MM.1S (cell line): Measurements from ENCODE around the gene SLC9A3.

Experiments used
- DNase-seq: peaks from one replicate; pipeline ENCODE4 v3.0.0-alpha.2; 2015
- H2AFZ ChIP-seq: fragments of 300-600 bp; sonication (generic); 2 replicates; pipeline ENCODE4 v1.6.0; 2016; ENCODE audit warnings: antibody characterized with exemption, low read length
- H3F3A ChIP-seq: fragments of 300-600 bp; sonication (generic); 2 replicates; pipeline ENCODE4 v1.6.1; 2016; ENCODE audit warnings: mild to moderate bottlenecking, antibody characterized with exemption, low read length, moderate library complexity, mixed read lengths; ENCODE audit not compliant: insufficient read depth
- H3K27ac ChIP-seq: fragments of 300-600 bp; sonication (generic); 2 replicates; pipeline ENCODE4 v1.5.1; 2016; ENCODE audit warnings: mild to moderate bottlenecking, low read length
- H3K27me3 ChIP-seq: fragments of 300-600 bp; sonication (generic); replicated peaks from 2 replicates; pipeline ENCODE4 v1.6.0; 2016; ENCODE audit warnings: low read length; ENCODE audit not compliant: insufficient read depth
- H3K36me3 ChIP-seq: fragments of 300-600 bp; sonication (generic); replicated peaks from 2 replicates; pipeline ENCODE4 v1.6.1; 2016; ENCODE audit warnings: mild to moderate bottlenecking, low read length, mixed read lengths; ENCODE audit not compliant: insufficient read depth
- H3K4me1 ChIP-seq: fragments of 300-600 bp; sonication (generic); 2 replicates; pipeline ENCODE4 v1.6.1; 2016; ENCODE audit warnings: low read length, mixed read lengths
- H3K4me2 ChIP-seq: fragments of 300-600 bp; sonication (generic); 2 replicates; pipeline ENCODE4 v1.6.0; 2016; ENCODE audit warnings: low read depth, low read length
- H3K4me3 ChIP-seq: fragments of 300-600 bp; sonication (generic); 2 replicates; pipeline ENCODE4 v1.5.1; 2016; ENCODE audit warnings: low read length, mixed read lengths
- H3K79me2 ChIP-seq: fragments of 300-600 bp; sonication (generic); 2 replicates; pipeline ENCODE4 v1.6.1; 2016; ENCODE audit warnings: mixed run types, low read length, mixed read lengths
- H3K9ac ChIP-seq: fragments of 300-600 bp; sonication (generic); 2 replicates; pipeline ENCODE4 v1.6.1; 2016; ENCODE audit warnings: low read length, mixed read lengths
- H3K9me2 ChIP-seq: fragments of 300-600 bp; sonication (generic); replicated peaks from 2 replicates; pipeline ENCODE4 v1.6.1; 2016; ENCODE audit warnings: mild to moderate bottlenecking, low read length, mixed read lengths; ENCODE audit not compliant: insufficient read depth
- H3K9me3 ChIP-seq: fragments of 300-600 bp; sonication (generic); replicated peaks from 2 replicates; pipeline ENCODE4 v1.6.1; 2016; ENCODE audit warnings: mild to moderate bottlenecking, low read length, mixed read lengths; ENCODE audit not compliant: insufficient read depth
- H4K20me1 ChIP-seq: fragments of 300-600 bp; sonication (generic); 2 replicates; pipeline ENCODE4 v1.6.1; 2016; ENCODE audit warnings: mild to moderate bottlenecking, low read length, moderate library complexity, mixed read lengths; ENCODE audit not compliant: insufficient read depth
- CTCF ChIP-seq: fragments of 300-600 bp; sonication (generic); IDR thresholded peaks from 2 replicates; pipeline ENCODE4 v1.5.1; 2016; ENCODE audit warnings: antibody characterized with exemption, low read length, mixed read lengths
- EZH2 ChIP-seq: fragments of 300-600 bp; sonication (generic); optimal IDR thresholded peaks from 2 replicates; pipeline ENCODE3; 2017; ENCODE audit warnings: low read depth, mild to moderate bottlenecking, antibody characterized with exemption, low read length, mixed read lengths
- EZH2phosphoT487 ChIP-seq: fragments of 300-600 bp; sonication (generic); IDR thresholded peaks from 2 replicates; pipeline ENCODE4 v1.6.1; 2018; ENCODE audit warnings: antibody characterized with exemption, low read length

SLC9A3 gene

GRCh38 chr5:547086-547924 is 23.1 kb upstream of the SLC9A3 start:
- Histone ChIP-seq H3F3A (no peaks in the 10 kb centered on the region), H3K4me1 (peaks cover 12% of the 10 kb centered on the region), H3K4me2 (no peak overlapping the region), H3K36me3 (no peaks in the 10 kb centered on the region), H3K27me3 (peaks cover 11% of the 10 kb centered on the region), H2AFZ (no peak overlapping the region), H3K9me2 (no peaks in the 10 kb centered on the region), H3K79me2 (no peaks in the 10 kb centered on the region), H3K4me3 (no peak overlapping the region), H3K9ac (no peak overlapping the region), H3K9me3 (no peaks in the 10 kb centered on the region), H3K27ac (no peak overlapping the region), H4K20me1 (no peaks in the 10 kb centered on the region)
- no peak for DNase-seq
- TF ChIP-seq EZH2phosphoT487 (no peak), EZH2 (no peak), CTCF (no peak)

GRCh38 chr5:546376-546908 is 22.2 kb upstream of the SLC9A3 start:
- Histone ChIP-seq H3K9ac (no peak overlapping the region), H3K9me2 (no peaks in the 10 kb centered on the region), H3K9me3 (no peaks in the 10 kb centered on the region), H4K20me1 (no peaks in the 10 kb centered on the region), H3K79me2 (no peaks in the 10 kb centered on the region), H3K4me3 (no peak overlapping the region), H3K4me1 (peaks cover 12% of the 10 kb centered on the region), H3K4me2 (no peak overlapping the region), H3F3A (no peaks in the 10 kb centered on the region), H2AFZ (no peak overlapping the region), H3K27ac (no peak overlapping the region), H3K27me3 (peaks cover 9% of the 10 kb centered on the region), H3K36me3 (no peaks in the 10 kb centered on the region)
- TF ChIP-seq CTCF (no peak), EZH2phosphoT487 (no peak), EZH2 (no peak)
- no peak for DNase-seq

GRCh38 chr5:545641-546375 is 21.6 kb upstream of the SLC9A3 start:
- no peaks in the 10 kb centered on the region for H4K20me1 ChIP-seq
- no peaks in the 10 kb centered on the region for H3K9me2 ChIP-seq
- H3K36me3 ChIP-seq: no peaks in the 10 kb centered on the region
- no peak overlapping the region for H2AFZ ChIP-seq
- no peak overlapping the region for H3K4me2 ChIP-seq
- no peak overlapping the region for H3K4me3 ChIP-seq
- H3K27ac ChIP-seq: no peak overlapping the region
- H3F3A ChIP-seq: no peaks in the 10 kb centered on the region
- no peaks in the 10 kb centered on the region for H3K79me2 ChIP-seq
- no peak overlapping the region for H3K9ac ChIP-seq
- TF ChIP-seq EZH2: no peak
- no peak for TF ChIP-seq CTCF
- no peak for TF ChIP-seq EZH2phosphoT487
- peaks cover 12% of the 10 kb centered on the region for H3K4me1 ChIP-seq
- H3K27me3 ChIP-seq: peaks cover 4% of the 10 kb centered on the region
- no peaks in the 10 kb centered on the region for H3K9me3 ChIP-seq
- no peak for DNase-seq
